Activated CD4-positive, alpha-beta memory T cell treated with anti-CD3 and anti-CD28 coated beads, Interleukin-2, amount 10 ng/mL, durations not matched to agents 7 days and 5 days (primary cell): Measurements from ENCODE around the gene ACOT7. TPM values are rescaled to one million over a fixed set of nuclear protein-coding genes. Genes with fewer than 3 reads are reported as not detected.

Source experiments
- CTCF ChIA-PET: fragments of 350-600 bp; sonication (Branson Sonifier 250); formaldehyde crosslinking; loops from one replicate; lab custom pipeline; 2021; ENCODE audit warnings: antibody characterized with exemption, inconsistent platforms; lab: Charles Lee
- POLR2A ChIA-PET: fragments of 350-600 bp; sonication (Branson Sonifier 250); formaldehyde crosslinking; loops from one replicate; lab custom pipeline; 2021; ENCODE audit warnings: antibody characterized with exemption; lab: Charles Lee
- DNase-seq: peaks from one replicate; pipeline ENCODE4 v3.0.0-alpha.2; 2020
- H3K27ac Mint-ChIP-seq: one replicate; pipeline ENCODE4 v1.8.0; 2021; ENCODE audit warnings: mild to moderate bottlenecking, mixed read lengths
- H3K27me3 Mint-ChIP-seq: one replicate; pipeline ENCODE4 v1.8.0; 2021; ENCODE audit warnings: mixed read lengths
- H3K36me3 Mint-ChIP-seq: one replicate; pipeline ENCODE4 v1.8.0; 2021; ENCODE audit warnings: low read depth, mixed read lengths
- H3K4me1 Mint-ChIP-seq: one replicate; pipeline ENCODE4 v1.8.0; 2021; ENCODE audit warnings: mixed read lengths
- H3K4me3 Mint-ChIP-seq: one replicate; pipeline ENCODE4 v1.8.0; 2021; ENCODE audit warnings: mild to moderate bottlenecking, mixed read lengths
- H3K9me3 Mint-ChIP-seq: one replicate; pipeline ENCODE4 v1.8.0; 2021; ENCODE audit warnings: mixed read lengths
- total RNA-seq, 2 experiments: library from RNA; stranded (reverse); gene quantifications; one replicate each; pipeline ENCODE4 v1.2.3, GENCODE V29; 2021

The ACOT7 gene
- total RNA-seq, 2 experiments from 2014 or later, result 56.8 to 58.6 TPM

GRCh38 chr1:6279066-6279465, 114.5 kb downstream of the ACOT7 start:
- no peak for DNase-seq
- H3K9me3 Mint-ChIP-seq, result no peaks in the 10 kb centered on the region
- no peak overlapping the region for H3K4me3 Mint-ChIP-seq
- H3K27me3 Mint-ChIP-seq, result no peaks in the 10 kb centered on the region
- CTCF ChIA-PET, result no interaction called here
- POLR2A ChIA-PET, result no interaction called here
- H3K4me1 Mint-ChIP-seq, result no peaks in the 10 kb centered on the region
- no peak overlapping the region for H3K27ac Mint-ChIP-seq
- no peaks in the 10 kb centered on the region for H3K36me3 Mint-ChIP-seq

GRCh38 chr1:6278263-6278662, 115.3 kb downstream of the ACOT7 start:
- no peaks in the 10 kb centered on the region for H3K9me3 Mint-ChIP-seq
- no peak overlapping the region for H3K4me3 Mint-ChIP-seq
- DNase-seq, result no peak
- no peaks in the 10 kb centered on the region for H3K36me3 Mint-ChIP-seq
- no peaks in the 10 kb centered on the region for H3K27me3 Mint-ChIP-seq
- H3K27ac Mint-ChIP-seq, result no peak overlapping the region
- POLR2A ChIA-PET, result no interaction called here
- no peaks in the 10 kb centered on the region for H3K4me1 Mint-ChIP-seq
- CTCF ChIA-PET, result no interaction called here

- no peak overlapping the region for H3K27ac Mint-ChIP-seq
- H3K4me1 Mint-ChIP-seq, result no peaks in the 10 kb centered on the region
- H3K4me3 Mint-ChIP-seq, result no peak overlapping the region
- no peak for DNase-seq
- no peaks in the 10 kb centered on the region for H3K9me3 Mint-ChIP-seq
- CTCF ChIA-PET, result no interaction called here
- H3K27me3 Mint-ChIP-seq, result no peaks in the 10 kb centered on the region
- H3K36me3 Mint-ChIP-seq, result no peaks in the 10 kb centered on the region
- POLR2A ChIA-PET, result interaction anchor here (0.5 kb wide), 1 partner anchor 109 kb away, joined by 3 read pairs; no protein-coding TSS in a partner anchor
These were observed 116.6 kb downstream of the ACOT7 start for GRCh38 chr1:6276811-6277555.

GRCh38 chr1:6275826-6276782, 117.5 kb downstream of the ACOT7 start:
- no peaks in the 10 kb centered on the region for H3K4me1 Mint-ChIP-seq
- no peak overlapping the region for H3K4me3 Mint-ChIP-seq
- H3K27ac Mint-ChIP-seq, result no peak overlapping the region
- no peaks in the 10 kb centered on the region for H3K9me3 Mint-ChIP-seq
- H3K27me3 Mint-ChIP-seq, result no peaks in the 10 kb centered on the region
- ChIA-PET POLR2A (no interaction called here), CTCF (no interaction called here)
- DNase-seq, result no peak
- H3K36me3 Mint-ChIP-seq, result no peaks in the 10 kb centered on the region

GRCh38 chr1:6274622-6275139, 118.9 kb downstream of the ACOT7 start:
- ChIA-PET CTCF (no interaction called here), POLR2A (no interaction called here)
- no peaks in the 10 kb centered on the region for H3K27me3 Mint-ChIP-seq
- no peaks in the 10 kb centered on the region for H3K4me1 Mint-ChIP-seq
- DNase-seq, result no peak
- H3K4me3 Mint-ChIP-seq, result no peak overlapping the region
- H3K27ac Mint-ChIP-seq, result no peak overlapping the region
- no peaks in the 10 kb centered on the region for H3K9me3 Mint-ChIP-seq
- H3K36me3 Mint-ChIP-seq, result no peaks in the 10 kb centered on the region

GRCh38 chr1:6274102-6274501, 119.5 kb downstream of the ACOT7 start:
- DNase-seq, result no peak
- no peaks in the 10 kb centered on the region for H3K27me3 Mint-ChIP-seq
- no peaks in the 10 kb centered on the region for H3K9me3 Mint-ChIP-seq
- H3K4me3 Mint-ChIP-seq, result no peak overlapping the region
- H3K4me1 Mint-ChIP-seq, result no peaks in the 10 kb centered on the region
- ChIA-PET POLR2A (no interaction called here), CTCF (no interaction called here)
- no peaks in the 10 kb centered on the region for H3K36me3 Mint-ChIP-seq
- no peak overlapping the region for H3K27ac Mint-ChIP-seq

- CTCF ChIA-PET, result interaction anchor here (0.6 kb wide), 1 partner anchor 121 kb away, joined by 4 read pairs; no protein-coding TSS in a partner anchor
These were observed 120.1 kb downstream of the ACOT7 start for GRCh38 chr1:6273380-6273891.

GRCh38 chr1:6272868-6273267, 120.7 kb downstream of the ACOT7 start:
- H3K9me3 Mint-ChIP-seq, result no peaks in the 10 kb centered on the region
- DNase-seq, result no peak
- H3K27ac Mint-ChIP-seq, result no peak overlapping the region
- H3K36me3 Mint-ChIP-seq, result no peaks in the 10 kb centered on the region
- H3K4me3 Mint-ChIP-seq, result no peak overlapping the region
- POLR2A ChIA-PET, result no interaction called here
- CTCF ChIA-PET, result interaction anchor here (0.6 kb wide), 1 partner anchor 122 kb away, joined by 4 read pairs; no protein-coding TSS in a partner anchor
- peaks cover 9% of the 10 kb centered on the region for H3K4me1 Mint-ChIP-seq
- H3K27me3 Mint-ChIP-seq, result no peaks in the 10 kb centered on the region

More at GRCh38 chr1:6273380-6273891, 120.1 kb downstream of the ACOT7 start:
- no peak overlapping the region for H3K27ac Mint-ChIP-seq
- no peaks in the 10 kb centered on the region for H3K36me3 Mint-ChIP-seq
- H3K4me3 Mint-ChIP-seq, result no peak overlapping the region
- H3K27me3 Mint-ChIP-seq, result no peaks in the 10 kb centered on the region
- peaks cover 4% of the 10 kb centered on the region for H3K4me1 Mint-ChIP-seq
- H3K9me3 Mint-ChIP-seq, result no peaks in the 10 kb centered on the region
- no peak for DNase-seq
- POLR2A ChIA-PET, result no interaction called here

GRCh38 chr1:6272452-6272851, 121.1 kb downstream of the ACOT7 start:
- DNase-seq, result no peak
- POLR2A ChIA-PET, result no interaction called here
- CTCF ChIA-PET, result no interaction called here
- no peaks in the 10 kb centered on the region for H3K36me3 Mint-ChIP-seq
- no peak overlapping the region for H3K27ac Mint-ChIP-seq
- no peaks in the 10 kb centered on the region for H3K9me3 Mint-ChIP-seq
- no peak overlapping the region for H3K4me3 Mint-ChIP-seq
- peaks cover 14% of the 10 kb centered on the region for H3K4me1 Mint-ChIP-seq
- H3K27me3 Mint-ChIP-seq, result no peaks in the 10 kb centered on the region

- CTCF ChIA-PET, result no interaction called here
- Mint-ChIP-seq H3K4me3 (no peak overlapping the region), H3K27ac (no peak overlapping the region)
These were observed 122.0 kb downstream of the ACOT7 start for GRCh38 chr1:6271554-6271953.

GRCh38 chr1:6271006-6271405, 122.6 kb downstream of the ACOT7 start:
- ChIA-PET POLR2A (no interaction called here), CTCF (no interaction called here)
- H3K4me1 Mint-ChIP-seq, result peaks cover 20% of the 10 kb centered on the region
- no peaks in the 10 kb centered on the region for H3K36me3 Mint-ChIP-seq
- no peak overlapping the region for H3K4me3 Mint-ChIP-seq
- H3K9me3 Mint-ChIP-seq, result no peaks in the 10 kb centered on the region
- H3K27ac Mint-ChIP-seq, result no peak overlapping the region
- no peak for DNase-seq
- no peaks in the 10 kb centered on the region for H3K27me3 Mint-ChIP-seq

More at GRCh38 chr1:6271554-6271953, 122.0 kb downstream of the ACOT7 start:
- Mint-ChIP-seq H3K4me1 (peaks cover 18% of the 10 kb centered on the region), H3K27me3 (no peaks in the 10 kb centered on the region), H3K9me3 (no peaks in the 10 kb centered on the region), H3K36me3 (no peaks in the 10 kb centered on the region)
- no peak for DNase-seq
- POLR2A ChIA-PET, result no interaction called here

GRCh38 chr1:6270401-6270800, 123.2 kb downstream of the ACOT7 start:
- Mint-ChIP-seq H3K4me1 (peaks cover 22% of the 10 kb centered on the region), H3K27me3 (no peaks in the 10 kb centered on the region), H3K4me3 (no peak overlapping the region), H3K9me3 (no peaks in the 10 kb centered on the region), H3K27ac (no peak overlapping the region), H3K36me3 (no peaks in the 10 kb centered on the region)
- POLR2A ChIA-PET, result no interaction called here
- DNase-seq, result no peak
- CTCF ChIA-PET, result no interaction called here
